Hepatocyte (in vitro differentiated cells): Measurements from ENCODE around the gene CCDC198. TPM values are rescaled to one million over a fixed set of nuclear protein-coding genes. Genes with fewer than 3 reads are reported as not detected.
A peak's percentile ranks its signal among the peaks of the same experiment; 100 is the strongest.

Source experiments
- DNase-seq: peaks from one replicate; pipeline ENCODE4 v3.0.0-alpha.2; 2016; ENCODE audit warnings: low spot score
- H2AFZ ChIP-seq: fragments of 200-600 bp; sonication (generic); 2 replicates; pipeline ENCODE4 v1.6.0; 2016; ENCODE audit warnings: antibody characterized with exemption, mild to moderate bottlenecking
- H3K27ac ChIP-seq: fragments of 200-600 bp; sonication (generic); 2 replicates; pipeline ENCODE4 v1.5.1; 2016; ENCODE audit warnings: mild to moderate bottlenecking
- H3K27me3 ChIP-seq: fragments of 200-600 bp; sonication (generic); 2 replicates; pipeline ENCODE4 v1.6.1; 2016
- H3K36me3 ChIP-seq: fragments of 200-600 bp; sonication (generic); replicated peaks from 2 replicates; pipeline ENCODE4 v1.5.1; 2016; ENCODE audit warnings: low read depth; ENCODE audit not compliant: insufficient read depth
- H3K4me1 ChIP-seq: fragments of 200-600 bp; sonication (generic); 2 replicates; pipeline ENCODE4 v1.5.1; 2016; ENCODE audit warnings: mild to moderate bottlenecking, moderate library complexity; ENCODE audit not compliant: insufficient read depth
- H3K4me2 ChIP-seq: fragments of 200-600 bp; sonication (generic); 2 replicates; pipeline ENCODE4 v1.6.0; 2016
- H3K4me3 ChIP-seq: fragments of 200-600 bp; sonication (generic); 2 replicates; pipeline ENCODE4 v1.5.1; 2016; ENCODE audit warnings: mild to moderate bottlenecking
- H3K79me2 ChIP-seq: fragments of 200-600 bp; sonication (generic); 2 replicates; pipeline ENCODE4 v1.6.0; 2017; ENCODE audit warnings: mild to moderate bottlenecking
- H3K9me2 ChIP-seq: fragments of 200-600 bp; sonication (generic); replicated peaks from 2 replicates; pipeline ENCODE4 v1.6.0; 2017; ENCODE audit warnings: mild to moderate bottlenecking; ENCODE audit not compliant: insufficient read depth
- H3K9me3 ChIP-seq: fragments of 200-600 bp; sonication (generic); 2 replicates; pipeline ENCODE4 v1.5.1; 2016; ENCODE audit warnings: low read depth, mild to moderate bottlenecking
- H4K20me1 ChIP-seq: fragments of 200-600 bp; sonication (generic); 2 replicates; pipeline ENCODE4 v1.6.0; 2016; ENCODE audit warnings: mild to moderate bottlenecking; ENCODE audit not compliant: insufficient read depth, poor library complexity, severe bottlenecking
- EZH2 ChIP-seq: fragments of 200-600 bp; sonication (generic); IDR thresholded peaks from 2 replicates; pipeline ENCODE4 v1.6.1; 2016; ENCODE audit warnings: antibody characterized with exemption, mild to moderate bottlenecking, borderline replicate concordance
- EZH2phosphoT487 ChIP-seq: fragments of 200-600 bp; sonication (generic); IDR thresholded peaks from one replicate; pipeline ENCODE4 v1.6.1; 2018; ENCODE audit warnings: antibody characterized with exemption, mild to moderate bottlenecking, low read depth, moderate library complexity; ENCODE audit not compliant: unreplicated experiment, severe bottlenecking
- WGBS: methylation state at CpG from one replicate; pipeline ENCODE4 v1.1.6; 2016; ENCODE audit warnings: low lambda C conversion rate; ENCODE audit errors: missing lambda C conversion rate; 5-methylcytosine and 5-hydroxymethylcytosine counted together
- polyA plus RNA-seq: library from polyadenylated mRNA; unstranded; fragments of >200 nt; fragmentation: Nextera tagmentation; extraction: Ambion mirVana; gene quantifications from 2 replicates; pipeline ENCODE4 v1.2.1, GENCODE V29; 2016
- total RNA-seq: library from RNA; depleted of rRNA; stranded (reverse); fragments of >200 nt; gene quantifications from 2 replicates; pipeline ENCODE4 v1.2.3, GENCODE V29; 2014
- TF ChIP-seq, protein P1 (sequence below): fragments of 200-600 bp; sonication (generic); IDR thresholded peaks from 2 replicates; pipeline ENCODE4 v1.5.1; 2016; ENCODE audit warnings: antibody characterized with exemption, mild to moderate bottlenecking; ENCODE audit not compliant: poor library complexity

CCDC198 gene
- total and polyA plus RNA-seq, 2 experiments from 2014 or later: 8.5 to 34.5 TPM

DNA sequence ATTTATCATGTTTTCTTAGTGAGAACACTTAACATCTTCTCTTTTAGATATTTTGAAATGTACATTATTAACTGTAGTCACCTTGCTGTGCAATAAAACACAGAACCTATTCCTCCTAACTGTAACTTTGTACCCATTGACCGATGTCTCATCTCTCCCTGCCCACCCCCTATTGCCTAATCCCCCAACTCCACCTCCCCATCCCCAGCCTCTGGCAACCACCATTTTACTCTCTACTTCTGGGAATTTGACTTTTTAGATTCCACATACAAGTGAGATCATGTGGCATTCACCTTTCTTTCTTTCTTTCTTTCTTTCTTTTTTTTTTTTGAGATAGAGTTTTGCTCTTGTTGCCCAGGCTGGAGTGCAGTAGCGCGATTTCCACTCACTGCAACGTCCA is 4.4 kb upstream of the CCDC198 start:
- no peak overlapping the region for H3K27ac ChIP-seq
- H4K20me1 ChIP-seq: no peaks in the 10 kb centered on the region
- no peaks in the 10 kb centered on the region for H3K36me3 ChIP-seq
- H3K27me3 ChIP-seq: no peaks in the 10 kb centered on the region
- H2AFZ ChIP-seq: no peak overlapping the region
- peaks cover 14% of the 10 kb centered on the region for H3K4me1 ChIP-seq
- TF ChIP-seq EZH2phosphoT487: no peak
- TF ChIP-seq, protein P1, sequence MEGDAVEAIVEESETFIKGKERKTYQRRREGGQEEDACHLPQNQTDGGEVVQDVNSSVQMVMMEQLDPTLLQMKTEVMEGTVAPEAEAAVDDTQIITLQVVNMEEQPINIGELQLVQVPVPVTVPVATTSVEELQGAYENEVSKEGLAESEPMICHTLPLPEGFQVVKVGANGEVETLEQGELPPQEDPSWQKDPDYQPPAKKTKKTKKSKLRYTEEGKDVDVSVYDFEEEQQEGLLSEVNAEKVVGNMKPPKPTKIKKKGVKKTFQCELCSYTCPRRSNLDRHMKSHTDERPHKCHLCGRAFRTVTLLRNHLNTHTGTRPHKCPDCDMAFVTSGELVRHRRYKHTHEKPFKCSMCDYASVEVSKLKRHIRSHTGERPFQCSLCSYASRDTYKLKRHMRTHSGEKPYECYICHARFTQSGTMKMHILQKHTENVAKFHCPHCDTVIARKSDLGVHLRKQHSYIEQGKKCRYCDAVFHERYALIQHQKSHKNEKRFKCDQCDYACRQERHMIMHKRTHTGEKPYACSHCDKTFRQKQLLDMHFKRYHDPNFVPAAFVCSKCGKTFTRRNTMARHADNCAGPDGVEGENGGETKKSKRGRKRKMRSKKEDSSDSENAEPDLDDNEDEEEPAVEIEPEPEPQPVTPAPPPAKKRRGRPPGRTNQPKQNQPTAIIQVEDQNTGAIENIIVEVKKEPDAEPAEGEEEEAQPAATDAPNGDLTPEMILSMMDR: no peak
- TF ChIP-seq EZH2: no peak
- DNase-seq: no peak
- 98% methylated on average over 4 of the region's 4 CpGs for WGBS
- H3K79me2 ChIP-seq: no peaks in the 10 kb centered on the region
- H3K9me3 ChIP-seq: no peaks in the 10 kb centered on the region
- no peaks in the 10 kb centered on the region for H3K9me2 ChIP-seq
- no peak overlapping the region for H3K4me3 ChIP-seq
- H3K4me2 ChIP-seq: no peak overlapping the region

GRCh38 chr14:57495416-57495815 is 1.8 kb upstream of the CCDC198 start:
- H2AFZ ChIP-seq: no peak overlapping the region
- no peaks in the 10 kb centered on the region for H3K27me3 ChIP-seq
- H3K9me2 ChIP-seq: no peaks in the 10 kb centered on the region
- peaks cover 26% of the 10 kb centered on the region for H3K4me1 ChIP-seq
- no peak for TF ChIP-seq EZH2
- TF ChIP-seq, protein P1: no peak
- TF ChIP-seq EZH2phosphoT487: no peak
- H3K36me3 ChIP-seq: no peaks in the 10 kb centered on the region
- WGBS: 90% methylated on average over 2 of the region's 2 CpGs
- DNase-seq: no peak
- no peak overlapping the region for H3K4me3 ChIP-seq
- H3K4me2 ChIP-seq: no peak overlapping the region
- H3K9me3 ChIP-seq: no peaks in the 10 kb centered on the region
- no peaks in the 10 kb centered on the region for H4K20me1 ChIP-seq
- no peak overlapping the region for H3K27ac ChIP-seq
- H3K79me2 ChIP-seq: peaks cover 6% of the 10 kb centered on the region

DNA sequence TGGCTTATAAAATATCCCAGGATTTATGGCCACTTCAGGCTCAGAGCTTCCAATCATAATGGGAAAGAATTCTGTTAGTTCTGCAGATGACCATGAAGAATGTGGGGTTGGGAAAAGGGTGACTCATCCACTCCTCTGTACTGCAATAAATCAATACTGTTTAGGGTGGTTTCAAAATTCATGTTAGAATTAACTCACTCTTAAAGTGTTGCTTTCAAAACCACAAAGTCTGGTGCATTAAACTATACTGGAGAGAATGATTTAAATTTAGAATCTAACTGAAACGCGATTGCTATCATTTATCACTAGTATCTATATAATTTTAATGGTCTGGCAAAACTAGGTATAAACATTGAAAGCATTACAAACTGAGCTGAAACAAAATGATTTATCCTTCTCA is 798 bp downstream of the CCDC198 start:
- no peak overlapping the region for H3K4me3 ChIP-seq
- DNase-seq: peak; percentile 43

More for the DNA sequence above, 798 bp downstream of the CCDC198 start:
- H3K9me3 ChIP-seq: no peaks in the 10 kb centered on the region
- peaks cover 26% of the 10 kb centered on the region for H3K4me1 ChIP-seq
- H3K9me2 ChIP-seq: no peaks in the 10 kb centered on the region
- H3K36me3 ChIP-seq: no peaks in the 10 kb centered on the region
- H4K20me1 ChIP-seq: no peaks in the 10 kb centered on the region
- H3K27me3 ChIP-seq: no peaks in the 10 kb centered on the region
- H3K4me2 ChIP-seq: peak overlapping the region; percentile 65
- 49% methylated on average over 2 of the region's 2 CpGs for WGBS
- H3K79me2 ChIP-seq: peaks cover 6% of the 10 kb centered on the region
- peak overlapping the region; percentile 32 for H3K27ac ChIP-seq
- TF ChIP-seq EZH2phosphoT487 (no peak), EZH2 (no peak)
- TF ChIP-seq, protein P1: no peak
- H2AFZ ChIP-seq: no peak overlapping the region
